HG02973 (cell line): ENCODE measurements around the gene OR14I1.

ENCODE experiments used
- ATAC-seq: cut with Tn5 transposase; IDR thresholded peaks from one replicate; pipeline ENCODE4 v1.9.1; 2021; ENCODE audit warnings: moderate library complexity; ENCODE audit not compliant: unreplicated experiment

The OR14I1 gene

GRCh38 chr1:248702714-248703113 is at the start of gene OR14I1:
Gene OR14I1 (minus strand): TSS chr1:248702766.
- no peak for ATAC-seq

- no peak for ATAC-seq
Measured at GRCh38 chr1:248751635-248752034, 49.1 kb upstream of the OR14I1 start.

- ATAC-seq, result no peak
Measured at GRCh38 chr1:248751142-248751541, 48.6 kb upstream of the OR14I1 start.

GRCh38 chr1:248750496-248750895 is 47.9 kb upstream of the OR14I1 start:
- no peak for ATAC-seq

- ATAC-seq, result no peak
Measured at GRCh38 chr1:248748211-248748610, 45.6 kb upstream of the OR14I1 start.

GRCh38 chr1:248740876-248741275 is 38.3 kb upstream of the OR14I1 start:
- ATAC-seq, result no peak

GRCh38 chr1:248739572-248740205 is 37.1 kb upstream of the OR14I1 start:
- no peak for ATAC-seq

- ATAC-seq, result no peak
Measured at GRCh38 chr1:248737457-248737856, 34.9 kb upstream of the OR14I1 start.

GRCh38 chr1:248736977-248737376 is 34.4 kb upstream of the OR14I1 start:
- no peak for ATAC-seq

- ATAC-seq, result no peak
Measured at GRCh38 chr1:248733566-248733965, 31.0 kb upstream of the OR14I1 start.

- ATAC-seq, result no peak
Measured at GRCh38 chr1:248730507-248731335, 28.2 kb upstream of the OR14I1 start.

- no peak for ATAC-seq
Measured at GRCh38 chr1:248714248-248714647, 11.7 kb upstream of the OR14I1 start.

- ATAC-seq, result no peak
Measured at GRCh38 chr1:248710305-248710900, 7.8 kb upstream of the OR14I1 start.

- ATAC-seq, result no peak
Measured at GRCh38 chr1:248704606-248705005, 2.0 kb upstream of the OR14I1 start.

GRCh38 chr1:248703674-248704073 is 1.1 kb upstream of the OR14I1 start:
- no peak for ATAC-seq

GRCh38 chr1:248699099-248699498 is 3.5 kb downstream of the OR14I1 start:
- no peak for ATAC-seq

GRCh38 chr1:248697907-248698306 is 4.7 kb downstream of the OR14I1 start:
- no peak for ATAC-seq

GRCh38 chr1:248696774-248697173 is 5.8 kb downstream of the OR14I1 start:
- ATAC-seq, result no peak

- no peak for ATAC-seq
Measured at GRCh38 chr1:248696261-248696660, 6.3 kb downstream of the OR14I1 start.

GRCh38 chr1:248695451-248696132 is 7.0 kb downstream of the OR14I1 start:
- ATAC-seq, result no peak

GRCh38 chr1:248691567-248692155 is 10.9 kb downstream of the OR14I1 start:
- ATAC-seq, result no peak
